Lung (tissue), 12 donors: ENCODE data around the gene ATXN3. TPM values are rescaled to one million over a fixed set of nuclear protein-coding genes. Genes with fewer than 3 reads are reported as not detected.

Source experiments
- ATAC-seq: fragments of 200-7000 bp; cut with Tn5 transposase; one replicate; pipeline ENCODE4 v1.9.1; 2020; ENCODE audit warnings: moderate number of reproducible peaks; ENCODE audit not compliant: insufficient read depth, low FRiP score
- DNase-seq, 3 donors: peaks; one replicate each; pipeline ENCODE4 v3.0.0-alpha.2; 2013 to 2017
- H3K27ac ChIP-seq, 2 donors: one replicate each; pipeline ENCODE4 v1.5.1; 2013; ENCODE audit warnings: mild to moderate bottlenecking in 2 of 2, moderate library complexity in 2 of 2, control low read depth in 1 of 2, inconsistent platforms in 1 of 2, low read depth in 1 of 2, low read length in 1 of 2
- H3K27me3 ChIP-seq, 3 donors: one replicate each; pipeline ENCODE4 v1.5.1; 2013; ENCODE audit warnings: low read length in 2 of 3; ENCODE audit not compliant: control insufficient read depth in 3 of 3, insufficient read depth in 3 of 3
- H3K36me3 ChIP-seq, 4 donors: one replicate each; pipeline ENCODE4 v1.5.1; 2013; ENCODE audit warnings: low read length in 4 of 4, mild to moderate bottlenecking in 1 of 4, moderate library complexity in 1 of 4; ENCODE audit not compliant: control insufficient read depth in 4 of 4, insufficient read depth in 4 of 4
- H3K4me1 ChIP-seq, 5 donors: one replicate each; pipeline ENCODE4 v1.5.1; 2013; ENCODE audit warnings: low read length in 5 of 5, mild to moderate bottlenecking in 2 of 5, moderate library complexity in 1 of 5; ENCODE audit not compliant: control insufficient read depth in 5 of 5, insufficient read depth in 5 of 5
- H3K4me3 ChIP-seq: one replicate; pipeline ENCODE4 v1.5.1; 2013; ENCODE audit warnings: mild to moderate bottlenecking, control low read depth, moderate library complexity
- H3K9ac ChIP-seq, 2 donors: one replicate each; pipeline ENCODE4 v1.5.1; 2013; ENCODE audit warnings: low read length in 2 of 2, control low read depth in 1 of 2; ENCODE audit not compliant: insufficient read depth in 1 of 2
- H3K9me3 ChIP-seq, 4 donors: one replicate each; pipeline ENCODE4 v1.5.1; 2013; ENCODE audit warnings: low read length in 3 of 4, mild to moderate bottlenecking in 1 of 4, moderate library complexity in 1 of 4; ENCODE audit not compliant: control insufficient read depth in 4 of 4, insufficient read depth in 3 of 4
- WGBS, 2 donors: extraction: QIAGEN DNeasy Blood & Tissue Kit; methylation state at CpG; one replicate each; pipeline ENCODE4 v1.1.7; 2013; 5-methylcytosine and 5-hydroxymethylcytosine counted together
- polyA plus RNA-seq, 2 donors: library from polyadenylated mRNA; stranded (reverse); fragments of 200-250 nt; gene quantifications; one replicate each; pipeline ENCODE4 v1.2.1, GENCODE V29; 2013
- total RNA-seq, 2 donors: library from RNA; depleted of rRNA in 1 of 2; stranded (reverse); fragments of >200 nt in 1 of 2; gene quantifications; one replicate each; pipeline ENCODE4 v1.2.1, GENCODE V29; 2014 to 2021
- TF ChIP-seq, protein P1 (sequence below): IDR thresholded peaks from 2 replicates; pipeline ENCODE4 v1.5.1; 2012; ENCODE audit warnings: mild to moderate bottlenecking; ENCODE audit errors: control extremely low read depth, extremely low read depth
- donor health status: control.
- donor health status: control.
- donor health status: Bipolar disorder and iron deficiency.
- donor health status: healthy.
- donor health status: DM: yes; HTN: yes; CAD: no.

The ATXN3 gene
- total and polyA plus RNA-seq, 4 donors = 13.7 to 68.1 (median 21.3) TPM

DNA sequence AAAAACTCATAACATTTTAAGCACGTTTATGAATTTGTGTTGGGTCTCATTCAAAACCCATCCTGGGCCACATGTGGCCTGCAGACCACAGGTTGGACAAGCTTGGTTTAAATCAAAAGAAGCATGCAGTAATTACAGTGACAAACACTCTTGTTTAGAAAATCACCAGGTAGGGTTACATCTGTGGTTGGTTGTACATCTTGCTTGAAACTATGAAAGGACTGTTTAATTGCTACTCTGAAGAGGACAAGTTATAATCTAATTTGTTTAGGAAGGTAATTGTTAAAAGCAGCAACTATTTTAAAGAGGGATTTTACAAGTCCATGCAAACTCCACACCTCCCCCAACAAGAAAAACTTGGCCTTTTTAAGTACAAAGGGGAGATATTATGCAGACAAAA lies 70.5 kb downstream of the ATXN3 start:
- no peaks in the 10 kb centered on the region for H3K27me3 ChIP-seq
- H3K36me3 ChIP-seq = peaks cover 4 to 13% (median 5%) of the 10 kb centered on the region in 4 donors
- H3K27ac ChIP-seq = no peak overlapping the region
- peaks cover 4 to 18% (median 11%) of the 10 kb centered on the region in 5 donors for H3K4me1 ChIP-seq
- no peak overlapping the region for H3K4me3 ChIP-seq
- no peaks in the 10 kb centered on the region for H3K9me3 ChIP-seq
- WGBS, 2 donors = 27 to 68% methylated on average over 1 of the region's 1 CpG
- no peak overlapping the region for H3K9ac ChIP-seq
- TF ChIP-seq, protein P1, sequence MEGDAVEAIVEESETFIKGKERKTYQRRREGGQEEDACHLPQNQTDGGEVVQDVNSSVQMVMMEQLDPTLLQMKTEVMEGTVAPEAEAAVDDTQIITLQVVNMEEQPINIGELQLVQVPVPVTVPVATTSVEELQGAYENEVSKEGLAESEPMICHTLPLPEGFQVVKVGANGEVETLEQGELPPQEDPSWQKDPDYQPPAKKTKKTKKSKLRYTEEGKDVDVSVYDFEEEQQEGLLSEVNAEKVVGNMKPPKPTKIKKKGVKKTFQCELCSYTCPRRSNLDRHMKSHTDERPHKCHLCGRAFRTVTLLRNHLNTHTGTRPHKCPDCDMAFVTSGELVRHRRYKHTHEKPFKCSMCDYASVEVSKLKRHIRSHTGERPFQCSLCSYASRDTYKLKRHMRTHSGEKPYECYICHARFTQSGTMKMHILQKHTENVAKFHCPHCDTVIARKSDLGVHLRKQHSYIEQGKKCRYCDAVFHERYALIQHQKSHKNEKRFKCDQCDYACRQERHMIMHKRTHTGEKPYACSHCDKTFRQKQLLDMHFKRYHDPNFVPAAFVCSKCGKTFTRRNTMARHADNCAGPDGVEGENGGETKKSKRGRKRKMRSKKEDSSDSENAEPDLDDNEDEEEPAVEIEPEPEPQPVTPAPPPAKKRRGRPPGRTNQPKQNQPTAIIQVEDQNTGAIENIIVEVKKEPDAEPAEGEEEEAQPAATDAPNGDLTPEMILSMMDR = no peak
- DNase-seq = no peak
- ATAC-seq = no peak

DNA sequence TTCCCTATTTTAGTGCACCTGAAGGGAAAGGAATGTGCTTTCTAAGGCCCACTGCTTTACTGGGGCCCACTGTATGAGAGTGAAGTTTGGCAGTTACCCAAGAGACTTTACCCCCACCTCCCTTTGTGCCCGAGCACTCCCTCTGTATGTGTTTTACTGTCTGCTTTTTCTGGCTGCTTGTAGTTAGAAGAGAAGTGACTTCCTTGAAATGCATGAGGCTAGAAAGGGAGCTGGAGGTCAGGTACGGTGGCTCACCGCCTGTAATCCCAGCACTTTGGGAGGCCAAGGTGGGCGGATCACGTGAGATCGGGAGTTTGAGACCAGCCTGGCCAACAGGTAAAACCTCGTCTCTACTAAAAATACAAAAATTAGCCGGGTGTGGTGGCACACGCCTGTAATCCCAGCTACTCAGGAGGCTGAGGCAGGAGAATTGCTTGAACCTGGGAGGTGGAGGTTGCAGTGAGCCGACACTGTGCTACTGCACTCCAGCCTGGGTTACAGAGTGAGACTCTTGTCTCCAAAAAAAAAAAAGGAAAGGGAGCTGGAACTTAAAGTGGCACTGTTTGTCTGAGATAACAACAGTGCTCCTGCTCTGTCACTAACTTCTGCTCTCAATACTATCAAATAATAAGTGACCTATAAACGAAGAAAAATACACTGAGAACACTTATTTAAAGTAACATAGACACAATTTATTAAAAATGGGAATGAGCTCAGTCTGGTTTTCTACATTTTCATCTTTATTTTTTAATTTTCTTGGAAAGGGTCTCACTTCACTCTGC lies 72.3 kb downstream of the ATXN3 start:
- H3K27me3 ChIP-seq = no peaks in the 10 kb centered on the region
- WGBS, 2 donors = 87 to 91% methylated on average over 11 of the region's 11 CpGs
- no peaks in the 10 kb centered on the region for H3K9me3 ChIP-seq
- no peak for DNase-seq
- TF ChIP-seq, protein P1 = no peak
- H3K27ac ChIP-seq = no peak overlapping the region
- H3K9ac ChIP-seq = no peak overlapping the region
- peaks cover 4 to 15% (median 10%) of the 10 kb centered on the region in 5 donors for H3K4me1 ChIP-seq
- ATAC-seq = no peak
- H3K4me3 ChIP-seq = no peak overlapping the region
- peaks cover 4 to 10% (median 6%) of the 10 kb centered on the region in 4 donors for H3K36me3 ChIP-seq

DNA sequence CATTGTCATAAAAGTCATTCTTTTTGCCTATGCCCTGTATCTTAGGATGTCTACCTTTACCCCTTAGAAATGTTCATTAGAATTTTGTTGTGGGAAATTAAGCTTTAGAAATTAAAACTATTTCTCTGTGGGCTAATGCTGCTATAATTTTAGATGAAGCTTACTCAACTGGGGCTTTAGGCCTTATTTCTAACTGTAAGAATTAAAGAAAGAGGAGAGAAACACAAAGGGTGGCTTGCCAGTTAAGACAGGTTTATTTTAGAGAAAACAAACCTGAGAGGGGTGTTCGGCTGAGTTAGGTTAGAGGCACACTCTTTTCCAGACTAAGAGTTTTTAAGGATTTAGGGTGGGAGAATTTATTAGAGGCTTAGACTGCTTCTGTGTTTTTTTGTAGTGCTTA lies 72.9 kb downstream of the ATXN3 start:
- ATAC-seq (no peak), DNase-seq (no peak)
- Histone ChIP-seq H3K27ac (no peak overlapping the region), H3K27me3 (no peaks in the 10 kb centered on the region), H3K9me3 (no peaks in the 10 kb centered on the region), H3K4me1 (peaks cover 4 to 11% (median 8%) of the 10 kb centered on the region in 5 donors), H3K9ac (no peak overlapping the region), H3K36me3 (peaks cover 4 to 10% (median 7%) of the 10 kb centered on the region in 4 donors), H3K4me3 (no peak overlapping the region)
- WGBS, 2 donors = 91 to 94% methylated on average over 1 of the region's 1 CpG
- TF ChIP-seq, protein P1 = no peak
